Lung (tissue), 12 donors: ENCODE results near the gene TBC1D3B. TPM values are rescaled to one million over a fixed set of nuclear protein-coding genes. Genes with fewer than 3 reads are reported as not detected.
"Not testable (repeated sequence)": the region's sequence is repeated elsewhere in the genome, so short reads cannot be mapped to it uniquely, and the experiment has no call there.

ENCODE experiments used
- ATAC-seq: fragments of 200-7000 bp; cut with Tn5 transposase; one replicate; pipeline ENCODE4 v1.9.1; 2020; ENCODE audit warnings: moderate number of reproducible peaks; ENCODE audit not compliant: insufficient read depth, low FRiP score
- DNase-seq, 3 donors: peaks; one replicate each; pipeline ENCODE4 v3.0.0-alpha.2; 2013 to 2017
- H3K27ac ChIP-seq, 2 donors: one replicate each; pipeline ENCODE4 v1.5.1; 2013; ENCODE audit warnings: mild to moderate bottlenecking in 2 of 2, moderate library complexity in 2 of 2, control low read depth in 1 of 2, inconsistent platforms in 1 of 2, low read depth in 1 of 2, low read length in 1 of 2
- H3K27me3 ChIP-seq, 3 donors: one replicate each; pipeline ENCODE4 v1.5.1; 2013; ENCODE audit warnings: low read length in 2 of 3; ENCODE audit not compliant: control insufficient read depth in 3 of 3, insufficient read depth in 3 of 3
- H3K36me3 ChIP-seq, 4 donors: one replicate each; pipeline ENCODE4 v1.5.1; 2013; ENCODE audit warnings: low read length in 4 of 4, mild to moderate bottlenecking in 1 of 4, moderate library complexity in 1 of 4; ENCODE audit not compliant: control insufficient read depth in 4 of 4, insufficient read depth in 4 of 4
- H3K4me1 ChIP-seq, 5 donors: one replicate each; pipeline ENCODE4 v1.5.1; 2013; ENCODE audit warnings: low read length in 5 of 5, mild to moderate bottlenecking in 2 of 5, moderate library complexity in 1 of 5; ENCODE audit not compliant: control insufficient read depth in 5 of 5, insufficient read depth in 5 of 5
- H3K4me3 ChIP-seq: one replicate; pipeline ENCODE4 v1.5.1; 2013; ENCODE audit warnings: mild to moderate bottlenecking, control low read depth, moderate library complexity
- H3K9ac ChIP-seq, 2 donors: one replicate each; pipeline ENCODE4 v1.5.1; 2013; ENCODE audit warnings: low read length in 2 of 2, control low read depth in 1 of 2; ENCODE audit not compliant: insufficient read depth in 1 of 2
- H3K9me3 ChIP-seq, 4 donors: one replicate each; pipeline ENCODE4 v1.5.1; 2013; ENCODE audit warnings: low read length in 3 of 4, mild to moderate bottlenecking in 1 of 4, moderate library complexity in 1 of 4; ENCODE audit not compliant: control insufficient read depth in 4 of 4, insufficient read depth in 3 of 4
- CTCF ChIP-seq: IDR thresholded peaks from 2 replicates; pipeline ENCODE4 v1.5.1; 2012; ENCODE audit warnings: mild to moderate bottlenecking; ENCODE audit errors: control extremely low read depth, extremely low read depth
- WGBS, 2 donors: extraction: QIAGEN DNeasy Blood & Tissue Kit; methylation state at CpG; one replicate each; pipeline ENCODE4 v1.1.7; 2013; 5-methylcytosine and 5-hydroxymethylcytosine counted together
- polyA plus RNA-seq, 2 donors: library from polyadenylated mRNA; stranded (reverse); fragments of 200-250 nt; gene quantifications; one replicate each; pipeline ENCODE4 v1.2.1, GENCODE V29; 2013
- total RNA-seq, 2 donors: library from RNA; depleted of rRNA in 1 of 2; stranded (reverse); fragments of >200 nt in 1 of 2; gene quantifications; one replicate each; pipeline ENCODE4 v1.2.1, GENCODE V29; 2014 to 2021
- donor health status: control.
- donor health status: control.
- donor health status: Bipolar disorder and iron deficiency.
- donor health status: healthy.
- donor health status: DM: yes; HTN: yes; CAD: no.

The TBC1D3B gene
- total and polyA plus RNA-seq, 4 donors: 1.6 to 7.5 (median 3.0) TPM

- H3K27ac ChIP-seq: no peak overlapping the region
- DNase-seq (no peak), ATAC-seq (no peak)
- H3K9ac ChIP-seq: no peak overlapping the region
- H3K4me1 ChIP-seq: no peaks in the 10 kb centered on the region
- no peaks in the 10 kb centered on the region for H3K9me3 ChIP-seq
- H3K36me3 ChIP-seq: no peaks in the 10 kb centered on the region
- H3K27me3 ChIP-seq: no peaks in the 10 kb centered on the region
- no peak for TF ChIP-seq CTCF
- no peak overlapping the region for H3K4me3 ChIP-seq
- WGBS, 2 donors: 78 to 89% methylated on average over 7 of the region's 7 CpGs
Observed at GRCh38 chr17:36204724-36205500, 28.5 kb upstream of the TBC1D3B start.

GRCh38 chr17:36203335-36203734 lies 26.9 kb upstream of the TBC1D3B start:
- no peak overlapping the region for H3K27ac ChIP-seq
- no peak overlapping the region for H3K9ac ChIP-seq
- ATAC-seq: no peak
- H3K9me3 ChIP-seq: no peaks in the 10 kb centered on the region
- H3K27me3 ChIP-seq: no peaks in the 10 kb centered on the region
- no peaks in the 10 kb centered on the region for H3K4me1 ChIP-seq
- no peak for TF ChIP-seq CTCF
- no peak for DNase-seq
- no peaks in the 10 kb centered on the region for H3K36me3 ChIP-seq
- no peak overlapping the region for H3K4me3 ChIP-seq
- 83 to 86% methylated on average over 3 of the region's 3 CpGs for WGBS, 2 donors

GRCh38 chr17:36201506-36201905 lies 25.1 kb upstream of the TBC1D3B start:
- H3K9me3 ChIP-seq, H3K27me3 ChIP-seq, DNase-seq, H3K4me1 ChIP-seq, H3K36me3 ChIP-seq, H3K4me3 ChIP-seq, ATAC-seq, H3K9ac ChIP-seq, H3K27ac ChIP-seq: not testable (repeated sequence)
- WGBS, 2 donors: 36 to 79% methylated on average over 3 to 8 of the region's 8 CpGs

- not testable (repeated sequence) for H3K27me3 ChIP-seq, H3K9ac ChIP-seq, H3K9me3 ChIP-seq, H3K4me3 ChIP-seq, H3K36me3 ChIP-seq, DNase-seq, H3K4me1 ChIP-seq, H3K27ac ChIP-seq, ATAC-seq
- 91% methylated on average over 1 to 4 of the region's 4 CpGs for WGBS, 2 donors
Observed at GRCh38 chr17:36201102-36201501, 24.7 kb upstream of the TBC1D3B start.
